HepG2 (cell line): ENCODE results near the gene MOV10L1. TPM values are rescaled to one million over a fixed set of nuclear protein-coding genes. Genes with fewer than 3 reads are reported as not detected.
A peak's percentile ranks its signal among the peaks of the same experiment; 100 is the strongest.

Source experiments
- CHD2 ChIP-seq: IDR thresholded peaks from 2 replicates; pipeline ENCODE4 v1.6.1; 2011; ENCODE audit warnings: low read depth, low read length, improper control_type of control experiment
- CHD4 ChIP-seq: fragments of 200-600 bp; sonication (generic); IDR thresholded peaks from 2 replicates; pipeline ENCODE4 v1.7.0; 2017; ENCODE audit warnings: mild to moderate bottlenecking, low read length, borderline replicate concordance
- DMTF1 ChIP-seq: sonication (generic); formaldehyde crosslinking; IDR thresholded peaks from 2 replicates; pipeline ENCODE4 v1.4.0; 2020; ENCODE audit warnings: mild to moderate bottlenecking, missing genetic modification reagents
- MYNN ChIP-seq: sonication (generic); formaldehyde crosslinking; IDR thresholded peaks from 2 replicates; pipeline ENCODE4 v1.4.0; 2020; ENCODE audit warnings: mild to moderate bottlenecking, low read depth, missing genetic modification reagents
- NFAT5 ChIP-seq: sonication (generic); formaldehyde crosslinking; IDR thresholded peaks from 2 replicates; pipeline ENCODE4 v1.4.0; 2020; ENCODE audit warnings: missing genetic modification reagents
- PRDM15 ChIP-seq: sonication (generic); formaldehyde crosslinking; IDR thresholded peaks from 2 replicates; pipeline ENCODE4 v1.4.0; 2020; ENCODE audit warnings: missing genetic modification reagents
- ZBTB7B ChIP-seq: sonication (generic); formaldehyde crosslinking; IDR thresholded peaks from 2 replicates; pipeline ENCODE4 v1.4.0; 2020; ENCODE audit warnings: missing genetic modification reagents
- ZNF382 ChIP-seq: sonication (generic); formaldehyde crosslinking; IDR thresholded peaks from 2 replicates; pipeline ENCODE4 v1.5.0; 2020; ENCODE audit warnings: missing genetic modification reagents, mild to moderate bottlenecking, borderline replicate concordance
- ZNF460 ChIP-seq: sonication (generic); formaldehyde crosslinking; IDR thresholded peaks from 2 replicates; pipeline ENCODE4 v1.5.1; 2020; ENCODE audit warnings: missing genetic modification reagents, mild to moderate bottlenecking, borderline replicate concordance
- ZNF543 ChIP-seq: sonication (generic); formaldehyde crosslinking; IDR thresholded peaks from 2 replicates; pipeline ENCODE4 v1.4.0; 2020; ENCODE audit warnings: mild to moderate bottlenecking, missing genetic modification reagents
- polyA plus RNA-seq, 8 experiments: library from polyadenylated mRNA; depleted of rRNA in 3 of 8; stranded (reverse) in 7 of 8; unstranded in 1 of 8; fragments of >200 nt; fragmentation: Illumina TruSeq in 4 of 8; extraction: Trizol in 4 of 8; gene quantifications; 2 replicates each; pipeline versions ENCODE4 v1.2.1 to v1.2.3, GENCODE V29; 2011 to 2016; ENCODE audit warnings: low read depth in 4 of 8, missing spikeins in 1 of 8, mixed read lengths in 1 of 8; ENCODE audit not compliant: insufficient read depth in 1 of 8
- total RNA-seq, 5 experiments: library from RNA; depleted of rRNA; stranded (reverse); fragments of >200 nt; fragmentation: Illumina TruSeq; extraction: Trizol; gene quantifications; 2 replicates each; pipeline ENCODE4 v1.2.3, GENCODE V29; 2016; ENCODE audit warnings: low read depth in 1 of 5
- TF ChIP-seq, protein P1 (sequence below): sonication (generic); formaldehyde crosslinking; IDR thresholded peaks from 2 replicates; pipeline ENCODE4 v1.4.0; 2020; ENCODE audit warnings: missing genetic modification reagents, borderline replicate concordance
- TF ChIP-seq, protein P2 (sequence below): sonication (generic); formaldehyde crosslinking; IDR thresholded peaks from 2 replicates; pipeline ENCODE4 v1.4.0; 2020; ENCODE audit warnings: missing genetic modification reagents, mild to moderate bottlenecking, borderline replicate concordance

The MOV10L1 gene
- total and polyA plus RNA-seq, 2 of the 13 experiments (the other 11 are each of a cell fraction or from before 2014, with no cell fraction given) = 0.11 to 0.12 TPM

GRCh38 chr22:50200461-50201190, 110.8 kb downstream of the MOV10L1 start, which contains the start of gene SELENOO (continued):
- TF ChIP-seq MYNN (CRISPR knock-in tag) = no peak
- TF ChIP-seq, protein P1, sequence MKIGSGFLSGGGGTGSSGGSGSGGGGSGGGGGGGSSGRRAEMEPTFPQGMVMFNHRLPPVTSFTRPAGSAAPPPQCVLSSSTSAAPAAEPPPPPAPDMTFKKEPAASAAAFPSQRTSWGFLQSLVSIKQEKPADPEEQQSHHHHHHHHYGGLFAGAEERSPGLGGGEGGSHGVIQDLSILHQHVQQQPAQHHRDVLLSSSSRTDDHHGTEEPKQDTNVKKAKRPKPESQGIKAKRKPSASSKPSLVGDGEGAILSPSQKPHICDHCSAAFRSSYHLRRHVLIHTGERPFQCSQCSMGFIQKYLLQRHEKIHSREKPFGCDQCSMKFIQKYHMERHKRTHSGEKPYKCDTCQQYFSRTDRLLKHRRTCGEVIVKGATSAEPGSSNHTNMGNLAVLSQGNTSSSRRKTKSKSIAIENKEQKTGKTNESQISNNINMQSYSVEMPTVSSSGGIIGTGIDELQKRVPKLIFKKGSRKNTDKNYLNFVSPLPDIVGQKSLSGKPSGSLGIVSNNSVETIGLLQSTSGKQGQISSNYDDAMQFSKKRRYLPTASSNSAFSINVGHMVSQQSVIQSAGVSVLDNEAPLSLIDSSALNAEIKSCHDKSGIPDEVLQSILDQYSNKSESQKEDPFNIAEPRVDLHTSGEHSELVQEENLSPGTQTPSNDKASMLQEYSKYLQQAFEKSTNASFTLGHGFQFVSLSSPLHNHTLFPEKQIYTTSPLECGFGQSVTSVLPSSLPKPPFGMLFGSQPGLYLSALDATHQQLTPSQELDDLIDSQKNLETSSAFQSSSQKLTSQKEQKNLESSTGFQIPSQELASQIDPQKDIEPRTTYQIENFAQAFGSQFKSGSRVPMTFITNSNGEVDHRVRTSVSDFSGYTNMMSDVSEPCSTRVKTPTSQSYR (CRISPR knock-in tag) = peak; percentile 89
- no peak for TF ChIP-seq ZNF460 (CRISPR knock-in tag)
- no peak for TF ChIP-seq DMTF1 (CRISPR knock-in tag)
- TF ChIP-seq CHD2 = peak; percentile 74
- no peak for TF ChIP-seq ZBTB7B
- TF ChIP-seq CHD4 = no peak
- TF ChIP-seq, protein P2, sequence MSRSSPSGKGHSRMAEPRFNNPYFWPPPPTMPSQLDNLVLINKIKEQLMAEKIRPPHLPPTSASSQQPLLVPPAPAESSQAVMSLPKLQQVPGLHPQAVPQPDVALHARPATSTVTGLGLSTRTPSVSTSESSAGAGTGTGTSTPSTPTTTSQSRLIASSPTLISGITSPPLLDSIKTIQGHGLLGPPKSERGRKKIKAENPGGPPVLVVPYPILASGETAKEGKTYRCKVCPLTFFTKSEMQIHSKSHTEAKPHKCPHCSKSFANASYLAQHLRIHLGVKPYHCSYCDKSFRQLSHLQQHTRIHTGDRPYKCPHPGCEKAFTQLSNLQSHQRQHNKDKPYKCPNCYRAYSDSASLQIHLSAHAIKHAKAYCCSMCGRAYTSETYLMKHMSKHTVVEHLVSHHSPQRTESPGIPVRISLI (CRISPR knock-in tag) = 0 out of 2 replicates have a peak, but pooled peaks have one; percentile 38
- no peak for TF ChIP-seq ZNF382
- TF ChIP-seq ZNF543 (CRISPR knock-in tag) = 0 out of 2 replicates have a peak, but pooled peaks have one; percentile 43
- TF ChIP-seq NFAT5 (CRISPR knock-in tag) = no peak
- no peak for TF ChIP-seq PRDM15
